Esophagus squamous epithelium (tissue), 5 donors: ENCODE data around the gene WNT16. TPM values are rescaled to one million over a fixed set of nuclear protein-coding genes. Genes with fewer than 3 reads are reported as not detected.
A peak's percentile ranks its signal among the peaks of the same experiment; 100 is the strongest.

ENCODE experiments used
- DNase-seq: peaks from one replicate; lab custom pipeline; 2025; lab: John Stamatoyannopoulos, UW
- H3K27ac ChIP-seq, 4 donors: fragments of 200-600 bp; sonication (generic); one replicate each; pipeline ENCODE4 v1.5.1; 2016 to 2019; ENCODE audit warnings: mild to moderate bottlenecking in 1 of 4
- H3K27me3 ChIP-seq, 4 donors: fragments of 200-600 bp; sonication (generic); 1 replicate in 3 of 4; 2 replicates in 1 of 4; pipeline versions ENCODE4 v1.5.1 to v1.6.0; 2017 to 2021; ENCODE audit warnings: antibody characterized with exemption in 1 of 4
- H3K36me3 ChIP-seq, 3 donors: fragments of 200-600 bp; sonication (generic); one replicate each; pipeline ENCODE4 v1.5.1; 2016 to 2019
- H3K4me1 ChIP-seq, 3 donors: fragments of 200-600 bp; sonication (generic); one replicate each; pipeline ENCODE4 v1.5.1; 2017 to 2019
- H3K4me3 ChIP-seq, 4 donors: fragments of 200-600 bp; sonication (generic); 1 replicate in 3 of 4; 2 replicates in 1 of 4; pipeline ENCODE4 v1.5.1; 2016 to 2019; ENCODE audit warnings: mild to moderate bottlenecking in 2 of 4, moderate library complexity in 1 of 4
- H3K9me3 ChIP-seq, 3 donors: fragments of 200-600 bp; sonication (generic); one replicate each; pipeline ENCODE4 v1.5.1; 2016 to 2019
- CTCF ChIP-seq, 6 experiments: fragments of 450-650 bp in 4 of 6; fragments of 200-600 bp in 2 of 6; sonication (generic) in 2 of 6; IDR thresholded peaks; one replicate each; pipeline ENCODE4 v1.5.1; 2016 to 2019; ENCODE audit warnings: antibody characterized with exemption in 6 of 6, mild to moderate bottlenecking in 4 of 6, moderate library complexity in 4 of 6
- POLR2A ChIP-seq, 4 donors: fragments of 450-650 bp; IDR thresholded peaks; one replicate each; pipeline ENCODE4 v1.6.1; 2017; ENCODE audit warnings: antibody characterized with exemption in 4 of 4, mild to moderate bottlenecking in 4 of 4, moderate library complexity in 3 of 4
- WGBS, 2 donors: methylation state at CpG; one replicate each; pipeline ENCODE4 v1.1.5; 2018; 5-methylcytosine and 5-hydroxymethylcytosine counted together
- intact Hi-C: fragments of 100-400 bp; cut with DNase I; formaldehyde crosslinking; loops from one replicate; pipeline ENCODE4 v1.15.0; 2022
- total RNA-seq, 4 donors: library from RNA; depleted of rRNA; stranded (reverse); fragments of >200 nt; gene quantifications; one replicate each; pipeline ENCODE4 v1.1.0, GENCODE V29; 2016
- donor health status: DM: yes; HTN: yes; CAD: no.

The WNT16 gene
- total RNA-seq, 4 donors from 2014 or later = 0.18 to 0.29 (median 0.19) TPM; not detected in 1

- Histone ChIP-seq H3K27me3 (no peaks in the 10 kb centered on the region), H3K27ac (no peak overlapping the region), H3K4me1 (no peaks in the 10 kb centered on the region), H3K9me3 (no peaks in the 10 kb centered on the region), H3K36me3 (peaks cover 0 to 16% (median 0%) of the 10 kb centered on the region in 3 donors), H3K4me3 (no peak overlapping the region)
- WGBS, 2 donors = 63 to 64% methylated on average over 3 of the region's 3 CpGs
- intact Hi-C loops = no loop called here
- no peak for DNase-seq
- no peak for TF ChIP-seq CTCF (IDR thresholded peaks at IDR 0.05)
- TF ChIP-seq POLR2A (IDR thresholded peaks at IDR 0.05) = no peak
Observed at GRCh38 chr7:121343302-121343701, 14.5 kb downstream of the WNT16 start.

DNA sequence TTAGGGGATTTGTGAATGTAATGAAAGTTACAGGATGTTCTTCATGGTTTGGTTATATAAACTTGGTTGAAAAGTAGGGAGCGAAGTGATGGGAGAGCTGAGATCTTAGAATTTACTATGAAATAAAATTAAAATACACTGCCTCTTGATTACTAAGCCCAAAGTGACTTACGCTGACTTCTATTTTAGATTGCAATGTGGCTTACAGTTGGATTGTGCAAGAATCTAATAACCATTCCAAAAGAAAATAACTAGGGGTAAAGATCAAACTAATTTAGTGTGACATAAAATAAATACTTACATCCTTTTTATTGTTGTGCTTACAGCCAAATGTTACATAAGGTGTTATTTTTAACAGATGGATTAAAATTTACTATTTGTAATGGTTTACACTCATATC is 15.3 kb downstream of the WNT16 start:
- Histone ChIP-seq H3K36me3 (peaks cover 0 to 16% (median 0%) of the 10 kb centered on the region in 3 donors), H3K9me3 (no peaks in the 10 kb centered on the region), H3K27me3 (no peaks in the 10 kb centered on the region), H3K27ac (no peak overlapping the region), H3K4me1 (no peaks in the 10 kb centered on the region), H3K4me3 (no peak overlapping the region)
- WGBS, 2 donors = 85 to 86% methylated on average over 2 of the region's 2 CpGs
- no peak for DNase-seq
- TF ChIP-seq CTCF (IDR thresholded peaks at IDR 0.05) (no peak), POLR2A (IDR thresholded peaks at IDR 0.05) (no peak)
- intact Hi-C loops = no loop called here

DNA sequence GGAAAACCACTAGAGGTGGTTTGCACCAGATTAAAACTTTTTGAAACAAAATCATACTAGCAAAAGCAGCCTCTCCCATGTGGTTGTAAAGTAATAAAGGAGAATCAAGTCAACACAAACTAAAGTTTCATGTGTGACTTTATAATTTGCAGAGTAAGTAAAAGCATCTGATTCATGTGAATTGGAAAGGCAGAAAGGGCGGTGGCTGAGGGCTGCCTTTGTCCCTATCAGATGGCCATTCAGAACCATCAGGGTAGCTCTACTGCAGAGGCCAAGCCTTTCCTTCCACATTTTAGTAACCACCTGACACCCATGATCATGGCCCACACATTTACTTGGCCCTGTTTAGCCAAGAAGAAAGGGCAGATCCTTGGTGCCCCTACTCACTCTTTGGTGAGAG is 15.7 kb downstream of the WNT16 start:
- H3K27me3 ChIP-seq = no peaks in the 10 kb centered on the region
- H3K4me1 ChIP-seq = no peaks in the 10 kb centered on the region
- peaks cover 0 to 16% (median 0%) of the 10 kb centered on the region in 3 donors for H3K36me3 ChIP-seq
- no peak for DNase-seq
- no peak overlapping the region for H3K4me3 ChIP-seq
- intact Hi-C loops = no loop called here
- no peaks in the 10 kb centered on the region for H3K9me3 ChIP-seq
- TF ChIP-seq CTCF (IDR thresholded peaks at IDR 0.05) (no peak), POLR2A (IDR thresholded peaks at IDR 0.05) (no peak)
- WGBS, 2 donors = 95 to 100% methylated on average over 1 of the region's 1 CpG
- no peak overlapping the region for H3K27ac ChIP-seq

DNA sequence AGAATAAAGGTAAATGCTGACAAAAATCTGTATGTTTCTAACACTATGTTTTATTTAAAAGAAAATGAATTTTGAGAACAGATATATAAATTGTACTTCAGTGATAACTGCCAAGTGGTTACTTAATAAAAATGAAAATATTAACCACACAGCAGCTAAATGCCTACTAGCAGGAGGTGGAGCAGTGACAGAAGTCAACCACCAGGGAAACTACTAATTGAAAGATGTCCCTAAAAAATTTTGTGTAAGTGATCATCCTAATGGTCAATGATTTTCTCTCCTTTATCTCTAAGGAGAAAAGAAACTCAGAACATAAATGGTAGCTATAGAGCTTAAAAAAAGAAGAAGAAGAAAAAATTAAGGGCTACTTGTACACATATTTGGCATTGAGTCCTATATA is 22.9 kb downstream of the WNT16 start:
- H3K4me3 ChIP-seq = no peak overlapping the region
- intact Hi-C loops = no loop called here
- no peak for DNase-seq

DNA sequence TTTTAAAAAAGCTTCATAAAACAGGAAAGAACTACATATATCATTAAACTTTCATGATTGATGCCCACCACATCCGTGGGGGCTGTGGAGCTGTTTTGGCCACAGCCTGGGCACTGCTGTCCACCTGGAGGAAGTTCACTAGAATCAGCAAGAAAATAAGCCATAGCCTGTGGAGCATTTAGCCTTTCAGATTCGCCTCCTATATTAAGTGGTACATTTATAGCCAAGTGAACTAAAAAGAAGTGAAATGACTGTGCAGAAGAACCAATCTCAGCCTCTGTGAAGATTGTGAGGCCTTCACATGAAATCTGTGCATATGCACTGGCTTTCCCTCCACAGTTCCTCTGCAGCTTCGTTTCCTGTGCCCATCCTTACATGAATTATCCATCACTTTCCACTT is 23.5 kb downstream of the WNT16 start:
- no peaks in the 10 kb centered on the region for H3K4me1 ChIP-seq
- peaks cover 0 to 71% (median 3%) of the 10 kb centered on the region in 3 donors for H3K36me3 ChIP-seq
- TF ChIP-seq POLR2A (IDR thresholded peaks at IDR 0.05) (no peak), CTCF (IDR thresholded peaks at IDR 0.05) (no peak)
- DNase-seq = no peak
- H3K27ac ChIP-seq = no peak overlapping the region
- H3K27me3 ChIP-seq = no peaks in the 10 kb centered on the region
- no peaks in the 10 kb centered on the region for H3K9me3 ChIP-seq
- 60 to 73% methylated on average over 3 of the region's 3 CpGs for WGBS, 2 donors
- H3K4me3 ChIP-seq = no peak overlapping the region
- intact Hi-C loops = no loop called here

More for the DNA sequence above, 22.9 kb downstream of the WNT16 start:
- peaks cover 0 to 71% (median 0%) of the 10 kb centered on the region in 3 donors for H3K36me3 ChIP-seq
- no peaks in the 10 kb centered on the region for H3K9me3 ChIP-seq
- H3K27ac ChIP-seq = no peak overlapping the region
- H3K4me1 ChIP-seq = no peaks in the 10 kb centered on the region
- H3K27me3 ChIP-seq = no peaks in the 10 kb centered on the region
- TF ChIP-seq CTCF (IDR thresholded peaks at IDR 0.05) (peak in 1 of 6 experiments; percentile 29), POLR2A (IDR thresholded peaks at IDR 0.05) (no peak)
